Liver (tissue), 9 donors: ENCODE data around the gene ANTXR1. TPM values are rescaled to one million over a fixed set of nuclear protein-coding genes. Genes with fewer than 3 reads are reported as not detected.
A peak's percentile ranks its signal among the peaks of the same experiment; 100 is the strongest.

Experiments
- DNase-seq: peaks from one replicate; pipeline ENCODE4 v3.0.0-alpha.2; 2017; ENCODE audit warnings: low spot score
- H3K27ac ChIP-seq, 2 donors: one replicate each; pipeline ENCODE4 v1.7.0; 2013; ENCODE audit warnings: inconsistent platforms in 2 of 2, low read length in 2 of 2, control low read depth in 1 of 2, low read depth in 1 of 2, mild to moderate bottlenecking in 1 of 2
- H3K27me3 ChIP-seq, 4 donors: one replicate each; pipeline versions ENCODE4 v1.6.1 to v1.7.0; 2013; ENCODE audit warnings: low read length in 3 of 4, inconsistent platforms in 1 of 4, mild to moderate bottlenecking in 1 of 4, moderate library complexity in 1 of 4; ENCODE audit not compliant: control insufficient read depth in 4 of 4, insufficient read depth in 4 of 4
- H3K36me3 ChIP-seq, 4 donors: one replicate each; pipeline versions ENCODE4 v1.6.1 to v1.7.0; 2013; ENCODE audit warnings: low read length in 3 of 4, mild to moderate bottlenecking in 3 of 4, low read depth in 1 of 4, moderate library complexity in 1 of 4; ENCODE audit not compliant: control insufficient read depth in 4 of 4, insufficient read depth in 3 of 4
- H3K4me1 ChIP-seq, 4 donors: one replicate each; pipeline versions ENCODE4 v1.6.1 to v1.7.0; 2013; ENCODE audit warnings: low read length in 3 of 4, mild to moderate bottlenecking in 3 of 4, moderate library complexity in 1 of 4; ENCODE audit not compliant: control insufficient read depth in 4 of 4, insufficient read depth in 4 of 4
- H3K4me3 ChIP-seq, 3 donors: one replicate each; pipeline versions ENCODE4 v1.6.1 to v1.7.0; 2013; ENCODE audit warnings: low read length in 3 of 3, control low read depth in 1 of 3, low read depth in 1 of 3, mild to moderate bottlenecking in 1 of 3
- H3K9ac ChIP-seq, 2 donors: one replicate each; pipeline ENCODE4 v1.7.0; 2013; ENCODE audit warnings: low read length in 2 of 2, mild to moderate bottlenecking in 2 of 2, moderate library complexity in 2 of 2, control low read depth in 1 of 2, low read depth in 1 of 2
- H3K9me3 ChIP-seq, 4 donors: one replicate each; pipeline versions ENCODE4 v1.6.1 to v1.7.0; 2013; ENCODE audit warnings: low read length in 3 of 4; ENCODE audit not compliant: control insufficient read depth in 4 of 4
- ATF3 ChIP-seq: IDR thresholded peaks from 2 replicates; pipeline ENCODE4 v1.6.1; 2016; ENCODE audit warnings: antibody characterized with exemption
- EGR1 ChIP-seq, 2 donors: IDR thresholded peaks; 2 replicates each; pipeline ENCODE4 v1.6.1; 2016 to 2018; ENCODE audit warnings: antibody characterized with exemption in 2 of 2, low read depth in 2 of 2
- FOXA1 ChIP-seq: IDR thresholded peaks from 2 replicates; pipeline ENCODE4 v1.6.1; 2016; ENCODE audit warnings: antibody characterized with exemption
- FOXA2 ChIP-seq: IDR thresholded peaks from 2 replicates; pipeline ENCODE4 v1.6.1; 2016; ENCODE audit warnings: antibody characterized with exemption
- GABPA ChIP-seq, 2 donors: IDR thresholded peaks in 1 of 2; conservative IDR thresholded peaks in 1 of 2; 2 replicates each; pipeline ENCODE4 v1.6.1; 2016; ENCODE audit warnings: antibody characterized with exemption in 2 of 2, mild to moderate bottlenecking in 1 of 2, moderate library complexity in 1 of 2
- HNF4A ChIP-seq, 2 donors: conservative IDR thresholded peaks; 2 replicates each; pipeline ENCODE4 v1.6.1; 2016; ENCODE audit warnings: antibody characterized with exemption in 2 of 2, mild to moderate bottlenecking in 2 of 2
- HNF4G ChIP-seq: IDR thresholded peaks from 2 replicates; pipeline ENCODE4 v1.6.1; 2016; ENCODE audit warnings: antibody characterized with exemption
- JUND ChIP-seq, 2 donors: IDR thresholded peaks; 2 replicates each; pipeline ENCODE4 v1.6.1; 2016; ENCODE audit warnings: antibody characterized with exemption in 2 of 2
- MAX ChIP-seq: IDR thresholded peaks from 2 replicates; pipeline ENCODE4 v1.6.1; 2016; ENCODE audit warnings: antibody characterized with exemption
- NR2F2 ChIP-seq: IDR thresholded peaks from 2 replicates; pipeline ENCODE4 v1.6.1; 2016; ENCODE audit warnings: antibody characterized with exemption
- RAD21 ChIP-seq, 2 donors: IDR thresholded peaks; 2 replicates each; pipeline ENCODE4 v1.6.1; 2016; ENCODE audit warnings: antibody characterized with exemption in 2 of 2, mild to moderate bottlenecking in 2 of 2
- RXRA ChIP-seq, 2 donors: IDR thresholded peaks; 2 replicates each; pipeline ENCODE4 v1.6.1; 2017 to 2018; ENCODE audit warnings: antibody characterized with exemption in 2 of 2, mild to moderate bottlenecking in 1 of 2
- SP1 ChIP-seq: IDR thresholded peaks from 2 replicates; pipeline ENCODE4 v1.6.1; 2018; ENCODE audit warnings: antibody characterized with exemption, mild to moderate bottlenecking
- TAF1 ChIP-seq: conservative IDR thresholded peaks from 2 replicates; pipeline ENCODE4 v1.6.1; 2016; ENCODE audit warnings: antibody characterized with exemption, mild to moderate bottlenecking
- YY1 ChIP-seq: IDR thresholded peaks from 2 replicates; pipeline ENCODE4 v1.6.1; 2016; ENCODE audit warnings: antibody characterized with exemption, mild to moderate bottlenecking
- WGBS: extraction: QIAGEN DNeasy Blood & Tissue Kit; methylation state at CpG from one replicate; pipeline ENCODE4 v1.1.7; 2013; 5-methylcytosine and 5-hydroxymethylcytosine counted together
- polyA plus RNA-seq, 2 donors: library from polyadenylated mRNA; stranded (reverse) in 1 of 2; unstranded in 1 of 2; fragments of 200-250 nt in 1 of 2; fragments of >200 nt in 1 of 2; fragmentation: Nextera tagmentation in 1 of 2; extraction: Ambion mirVana in 1 of 2; gene quantifications; one replicate each; pipeline versions ENCODE4 v1.2.1 to v1.2.3, GENCODE V29; 2013 to 2015
- total RNA-seq, 2 donors: library from RNA; depleted of rRNA; stranded (reverse); fragments of >200 nt; gene quantifications; one replicate each; pipeline ENCODE4 v1.2.3, GENCODE V29; 2014
- TF ChIP-seq, protein P1 (sequence below): fragments of 150-350 bp; IDR thresholded peaks from 2 replicates; pipeline ENCODE4 v1.5.1; 2017; ENCODE audit warnings: improper control_type of control experiment, low read depth, low read length; ENCODE audit not compliant: missing input control
- TF ChIP-seq, protein P2 (sequence below): IDR thresholded peaks from 2 replicates; pipeline ENCODE4 v1.6.1; 2016; ENCODE audit warnings: antibody characterized with exemption, mild to moderate bottlenecking
- donor health status: healthy.
- donor health status: healthy.
- donor health status: healthy.
- donor health status: healthy.
- donor health status: healthy.

ANTXR1 gene
- total and polyA plus RNA-seq, 4 donors, result 0.60 to 3.6 (median 1.8) TPM

- no peak for TF ChIP-seq JUND (IDR thresholded peaks at IDR 0.05)
- no peak overlapping the region for H3K27ac ChIP-seq
- no peak overlapping the region for H3K4me3 ChIP-seq
- DNase-seq, result no peak
- H3K9ac ChIP-seq, result no peak overlapping the region
- H3K9me3 ChIP-seq, result no peaks in the 10 kb centered on the region
- no peaks in the 10 kb centered on the region for H3K36me3 ChIP-seq
- H3K27me3 ChIP-seq, result no peaks in the 10 kb centered on the region
- peaks cover 0 to 5% (median 4%) of the 10 kb centered on the region in 4 donors for H3K4me1 ChIP-seq
- 87% methylated on average over 7 of the region's 7 CpGs for WGBS
Observed at GRCh38 chr2:69175790-69176715, 163.1 kb downstream of the ANTXR1 start.

DNA sequence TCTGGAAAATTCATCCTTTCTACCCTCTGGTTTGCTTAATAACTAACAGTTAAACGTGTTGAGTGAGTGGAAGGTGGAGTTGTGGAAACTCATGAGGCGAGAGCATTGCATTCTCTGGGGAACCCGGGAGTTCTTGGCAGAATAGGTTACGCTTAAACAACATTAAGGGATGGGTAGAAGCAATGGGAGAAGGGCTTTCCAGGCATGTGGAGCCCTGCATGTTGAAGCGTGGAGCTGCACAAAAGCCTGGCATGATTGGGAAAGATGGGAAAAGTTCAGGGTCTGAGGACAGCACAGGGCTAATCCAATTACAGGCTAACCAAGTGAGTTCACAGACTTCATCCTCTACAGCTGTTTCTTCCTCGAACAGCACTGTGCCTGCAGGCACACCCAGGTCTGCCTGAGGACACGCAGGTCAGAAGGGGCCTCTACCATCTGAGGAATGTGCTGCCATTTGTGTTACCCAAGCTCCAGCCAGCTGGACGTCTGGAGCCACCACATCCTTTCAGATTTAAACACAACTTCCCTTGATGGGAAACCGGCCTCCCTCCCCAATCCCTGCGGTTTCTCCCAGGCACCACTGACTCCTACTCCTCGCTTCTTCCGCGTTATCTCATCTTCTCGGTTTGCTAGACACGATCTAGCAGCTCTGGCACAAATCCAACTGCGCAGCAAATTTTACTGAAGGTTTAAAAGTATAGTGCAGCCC lies 164.2 kb downstream of the ANTXR1 start:
- no peaks in the 10 kb centered on the region for H3K36me3 ChIP-seq
- WGBS, result 66% methylated on average over 16 of the region's 16 CpGs
- no peak overlapping the region for H3K9ac ChIP-seq
- no peak for DNase-seq
- no peak overlapping the region for H3K4me3 ChIP-seq
- peaks cover 0 to 5% (median 4%) of the 10 kb centered on the region in 4 donors for H3K4me1 ChIP-seq
- H3K9me3 ChIP-seq, result no peaks in the 10 kb centered on the region
- peak overlapping the region; percentile 55 to 72 for H3K27ac ChIP-seq
- TF ChIP-seq HNF4A (conservative IDR thresholded peaks at IDR 0.05), result no peak
- peak; percentile 63 for TF ChIP-seq NR2F2
- peak in 1 of 2 donors; percentile 20 for TF ChIP-seq RXRA (IDR thresholded peaks at IDR 0.05)
- TF ChIP-seq FOXA2, result no peak
- TF ChIP-seq EGR1 (IDR thresholded peaks at IDR 0.05; ENCODE audit: low read depth in 2 of 2), result no peak
- H3K27me3 ChIP-seq, result no peaks in the 10 kb centered on the region

GRCh38 chr2:69177785-69178636 lies 165.0 kb downstream of the ANTXR1 start:
- H3K36me3 ChIP-seq, result no peaks in the 10 kb centered on the region
- H3K9me3 ChIP-seq, result no peaks in the 10 kb centered on the region
- H3K27me3 ChIP-seq, result no peaks in the 10 kb centered on the region
- no peak overlapping the region for H3K9ac ChIP-seq
- DNase-seq, result peak; percentile 82
- peak overlapping the region; percentile 55 to 72 for H3K27ac ChIP-seq
- no peak overlapping the region for H3K4me3 ChIP-seq
- peaks cover 0 to 5% (median 4%) of the 10 kb centered on the region in 4 donors for H3K4me1 ChIP-seq
- WGBS, result 30% methylated on average over 20 of the region's 20 CpGs
- TF ChIP-seq NR2F2, result peak; percentile 73
- peak in 1 of 2 donors; percentile 59 for TF ChIP-seq RAD21 (IDR thresholded peaks at IDR 0.05)
- TF ChIP-seq TAF1, result no peak
- TF ChIP-seq, protein P1, sequence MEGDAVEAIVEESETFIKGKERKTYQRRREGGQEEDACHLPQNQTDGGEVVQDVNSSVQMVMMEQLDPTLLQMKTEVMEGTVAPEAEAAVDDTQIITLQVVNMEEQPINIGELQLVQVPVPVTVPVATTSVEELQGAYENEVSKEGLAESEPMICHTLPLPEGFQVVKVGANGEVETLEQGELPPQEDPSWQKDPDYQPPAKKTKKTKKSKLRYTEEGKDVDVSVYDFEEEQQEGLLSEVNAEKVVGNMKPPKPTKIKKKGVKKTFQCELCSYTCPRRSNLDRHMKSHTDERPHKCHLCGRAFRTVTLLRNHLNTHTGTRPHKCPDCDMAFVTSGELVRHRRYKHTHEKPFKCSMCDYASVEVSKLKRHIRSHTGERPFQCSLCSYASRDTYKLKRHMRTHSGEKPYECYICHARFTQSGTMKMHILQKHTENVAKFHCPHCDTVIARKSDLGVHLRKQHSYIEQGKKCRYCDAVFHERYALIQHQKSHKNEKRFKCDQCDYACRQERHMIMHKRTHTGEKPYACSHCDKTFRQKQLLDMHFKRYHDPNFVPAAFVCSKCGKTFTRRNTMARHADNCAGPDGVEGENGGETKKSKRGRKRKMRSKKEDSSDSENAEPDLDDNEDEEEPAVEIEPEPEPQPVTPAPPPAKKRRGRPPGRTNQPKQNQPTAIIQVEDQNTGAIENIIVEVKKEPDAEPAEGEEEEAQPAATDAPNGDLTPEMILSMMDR, result no peak
- no peak for TF ChIP-seq HNF4A (conservative IDR thresholded peaks at IDR 0.05)
- TF ChIP-seq ATF3, result no peak
- no peak for TF ChIP-seq EGR1 (IDR thresholded peaks at IDR 0.05; ENCODE audit: low read depth in 2 of 2)
- peak in 1 of 2 donors; percentile 35 for TF ChIP-seq GABPA (IDR thresholded peaks at IDR 0.05 in 1 of 2, conservative IDR thresholded peaks at IDR 0.05 in 1 of 2)
- TF ChIP-seq MAX, result no peak
- peak; percentile 47 for TF ChIP-seq YY1
- peak; percentile 76 for TF ChIP-seq SP1
- TF ChIP-seq FOXA2, result no peak
- no peak for TF ChIP-seq FOXA1
- TF ChIP-seq, protein P2, sequence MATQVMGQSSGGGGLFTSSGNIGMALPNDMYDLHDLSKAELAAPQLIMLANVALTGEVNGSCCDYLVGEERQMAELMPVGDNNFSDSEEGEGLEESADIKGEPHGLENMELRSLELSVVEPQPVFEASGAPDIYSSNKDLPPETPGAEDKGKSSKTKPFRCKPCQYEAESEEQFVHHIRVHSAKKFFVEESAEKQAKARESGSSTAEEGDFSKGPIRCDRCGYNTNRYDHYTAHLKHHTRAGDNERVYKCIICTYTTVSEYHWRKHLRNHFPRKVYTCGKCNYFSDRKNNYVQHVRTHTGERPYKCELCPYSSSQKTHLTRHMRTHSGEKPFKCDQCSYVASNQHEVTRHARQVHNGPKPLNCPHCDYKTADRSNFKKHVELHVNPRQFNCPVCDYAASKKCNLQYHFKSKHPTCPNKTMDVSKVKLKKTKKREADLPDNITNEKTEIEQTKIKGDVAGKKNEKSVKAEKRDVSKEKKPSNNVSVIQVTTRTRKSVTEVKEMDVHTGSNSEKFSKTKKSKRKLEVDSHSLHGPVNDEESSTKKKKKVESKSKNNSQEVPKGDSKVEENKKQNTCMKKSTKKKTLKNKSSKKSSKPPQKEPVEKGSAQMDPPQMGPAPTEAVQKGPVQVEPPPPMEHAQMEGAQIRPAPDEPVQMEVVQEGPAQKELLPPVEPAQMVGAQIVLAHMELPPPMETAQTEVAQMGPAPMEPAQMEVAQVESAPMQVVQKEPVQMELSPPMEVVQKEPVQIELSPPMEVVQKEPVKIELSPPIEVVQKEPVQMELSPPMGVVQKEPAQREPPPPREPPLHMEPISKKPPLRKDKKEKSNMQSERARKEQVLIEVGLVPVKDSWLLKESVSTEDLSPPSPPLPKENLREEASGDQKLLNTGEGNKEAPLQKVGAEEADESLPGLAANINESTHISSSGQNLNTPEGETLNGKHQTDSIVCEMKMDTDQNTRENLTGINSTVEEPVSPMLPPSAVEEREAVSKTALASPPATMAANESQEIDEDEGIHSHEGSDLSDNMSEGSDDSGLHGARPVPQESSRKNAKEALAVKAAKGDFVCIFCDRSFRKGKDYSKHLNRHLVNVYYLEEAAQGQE, result no peak
- TF ChIP-seq RXRA (IDR thresholded peaks at IDR 0.05), result peak; percentile 42 to 55
- TF ChIP-seq JUND (IDR thresholded peaks at IDR 0.05), result peak in 1 of 2 donors; percentile 56
- TF ChIP-seq HNF4G, result no peak
